GM12875 (cell line): ENCODE measurements around the gene MSI2.

Experiments used
- H3K4me3 ChIP-seq: one replicate; pipeline ENCODE4 v1.5.1; 2011; ENCODE audit warnings: low read depth, low read length, control low read depth
- TF ChIP-seq, protein P1 (sequence below): IDR thresholded peaks from 2 replicates; pipeline ENCODE4 v1.5.1; 2011; ENCODE audit warnings: low read depth, mild to moderate bottlenecking, control low read depth, inconsistent platforms, low read length, moderate library complexity, borderline replicate concordance; ENCODE audit not compliant: insufficient read depth

The MSI2 gene

DNA sequence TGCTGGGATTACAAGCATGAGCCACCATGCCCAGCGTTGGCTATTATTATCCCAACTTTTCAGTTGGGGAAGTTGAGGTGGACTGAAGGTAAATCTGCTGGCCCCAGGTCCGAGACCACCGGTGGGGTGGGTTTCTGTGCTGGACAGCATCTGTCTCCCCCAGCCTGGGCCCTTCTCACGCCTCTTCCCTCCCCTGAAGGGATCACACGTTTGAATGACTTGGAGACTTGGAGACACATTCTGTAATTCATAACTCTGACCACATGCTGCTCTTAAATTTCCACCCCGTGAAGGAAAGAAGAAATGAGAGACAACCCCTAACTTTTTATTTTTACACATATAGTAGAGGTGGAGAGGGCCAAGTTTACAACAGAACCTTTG, 109.8 kb downstream of the MSI2 start:
- no peak overlapping the region for H3K4me3 ChIP-seq
- TF ChIP-seq, protein P1, sequence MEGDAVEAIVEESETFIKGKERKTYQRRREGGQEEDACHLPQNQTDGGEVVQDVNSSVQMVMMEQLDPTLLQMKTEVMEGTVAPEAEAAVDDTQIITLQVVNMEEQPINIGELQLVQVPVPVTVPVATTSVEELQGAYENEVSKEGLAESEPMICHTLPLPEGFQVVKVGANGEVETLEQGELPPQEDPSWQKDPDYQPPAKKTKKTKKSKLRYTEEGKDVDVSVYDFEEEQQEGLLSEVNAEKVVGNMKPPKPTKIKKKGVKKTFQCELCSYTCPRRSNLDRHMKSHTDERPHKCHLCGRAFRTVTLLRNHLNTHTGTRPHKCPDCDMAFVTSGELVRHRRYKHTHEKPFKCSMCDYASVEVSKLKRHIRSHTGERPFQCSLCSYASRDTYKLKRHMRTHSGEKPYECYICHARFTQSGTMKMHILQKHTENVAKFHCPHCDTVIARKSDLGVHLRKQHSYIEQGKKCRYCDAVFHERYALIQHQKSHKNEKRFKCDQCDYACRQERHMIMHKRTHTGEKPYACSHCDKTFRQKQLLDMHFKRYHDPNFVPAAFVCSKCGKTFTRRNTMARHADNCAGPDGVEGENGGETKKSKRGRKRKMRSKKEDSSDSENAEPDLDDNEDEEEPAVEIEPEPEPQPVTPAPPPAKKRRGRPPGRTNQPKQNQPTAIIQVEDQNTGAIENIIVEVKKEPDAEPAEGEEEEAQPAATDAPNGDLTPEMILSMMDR = no peak

DNA sequence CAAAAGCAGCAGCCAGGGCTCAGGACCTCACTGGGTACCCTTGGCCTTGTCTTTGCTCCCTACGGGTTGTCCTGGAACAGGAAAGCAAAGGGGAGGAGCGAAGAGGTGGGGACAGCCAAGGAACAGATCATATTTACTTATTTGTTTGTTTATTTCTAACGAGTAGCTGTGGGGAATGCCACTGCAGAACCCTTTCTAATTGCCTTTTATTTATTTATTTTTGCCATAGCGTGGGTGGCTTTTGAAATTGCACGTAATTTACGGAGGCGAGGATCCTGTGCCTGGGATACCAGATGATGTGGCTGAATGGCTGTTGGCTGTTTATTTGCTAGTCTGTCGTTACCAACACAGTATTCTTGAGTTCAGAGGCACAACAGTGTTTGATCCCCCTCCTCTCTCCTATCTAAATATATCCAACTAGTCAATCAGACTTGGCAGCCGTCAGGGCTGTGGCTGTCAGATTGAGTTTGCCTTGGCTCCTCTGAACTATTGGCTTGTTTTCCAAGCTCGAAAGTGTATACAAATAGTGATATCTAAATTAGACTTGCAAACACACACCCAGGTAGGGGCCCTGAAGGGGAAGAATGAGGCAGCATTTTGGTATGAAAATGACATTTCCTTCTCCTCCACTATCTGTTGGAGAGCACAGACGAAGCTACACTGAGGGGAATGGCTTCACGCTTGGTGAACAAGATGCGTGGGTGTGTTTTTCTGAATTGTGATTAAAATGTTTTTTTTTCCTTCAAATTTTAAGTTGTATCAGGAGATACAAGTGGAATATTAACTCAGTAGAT, 110.4 kb downstream of the MSI2 start:
- TF ChIP-seq, protein P1 = no peak
- H3K4me3 ChIP-seq = no peak overlapping the region

DNA sequence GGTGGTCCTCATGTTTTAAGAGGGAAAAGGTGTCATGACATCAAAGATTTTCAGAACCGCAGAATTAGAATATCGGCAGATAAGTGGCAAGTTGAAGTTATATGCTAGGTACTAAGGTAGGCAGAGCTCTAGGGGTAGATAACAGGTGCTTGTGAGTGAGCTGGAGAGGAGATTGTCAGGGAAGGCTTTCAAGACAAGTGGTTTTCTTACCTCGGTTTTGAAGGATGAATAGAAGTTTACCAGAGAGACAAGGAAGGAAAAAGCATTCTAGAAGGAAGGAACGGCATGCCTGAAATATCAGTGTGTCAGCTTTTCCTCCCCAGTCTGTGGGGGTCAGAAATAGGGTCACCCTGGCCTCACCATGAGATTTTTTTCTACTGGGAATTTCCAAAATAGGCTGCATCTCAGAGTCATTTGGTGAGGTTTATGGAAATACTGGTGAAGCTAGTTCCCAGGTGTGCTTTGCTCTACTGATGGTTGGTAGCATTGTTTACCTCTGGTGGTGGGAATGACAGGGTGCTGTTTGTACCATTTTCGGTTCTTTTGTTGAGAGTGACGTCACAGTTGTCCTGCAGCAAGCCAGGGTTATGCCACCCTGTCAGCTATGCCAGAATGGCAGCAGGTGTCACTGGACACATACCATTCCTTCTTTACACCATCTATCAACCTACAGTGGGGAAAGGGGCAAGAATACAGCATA, 112.5 kb downstream of the MSI2 start:
- no peak overlapping the region for H3K4me3 ChIP-seq
- TF ChIP-seq, protein P1 = no peak

DNA sequence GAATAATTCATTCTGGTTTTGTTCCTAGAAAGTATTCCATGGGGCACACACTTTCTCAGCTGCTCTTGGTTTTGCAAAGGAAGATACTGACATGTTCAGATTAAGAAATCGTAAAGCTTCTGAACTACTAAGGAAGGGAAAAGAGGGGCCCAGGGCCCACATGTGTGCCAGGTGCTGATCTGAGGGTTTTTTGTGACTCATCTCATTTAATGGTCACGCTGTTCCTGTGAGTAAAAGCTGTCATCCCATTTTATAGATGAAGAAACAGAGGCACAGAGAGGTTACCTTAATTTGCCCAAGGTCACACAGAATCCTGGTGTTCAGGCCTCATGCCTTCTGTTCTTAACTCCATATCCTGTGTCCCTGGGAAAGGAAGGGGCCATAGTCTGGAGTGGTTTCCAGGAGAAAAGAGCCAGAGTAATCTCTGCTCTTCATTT, 113.2 kb downstream of the MSI2 start:
- TF ChIP-seq, protein P1 = no peak
- H3K4me3 ChIP-seq = no peak overlapping the region

DNA sequence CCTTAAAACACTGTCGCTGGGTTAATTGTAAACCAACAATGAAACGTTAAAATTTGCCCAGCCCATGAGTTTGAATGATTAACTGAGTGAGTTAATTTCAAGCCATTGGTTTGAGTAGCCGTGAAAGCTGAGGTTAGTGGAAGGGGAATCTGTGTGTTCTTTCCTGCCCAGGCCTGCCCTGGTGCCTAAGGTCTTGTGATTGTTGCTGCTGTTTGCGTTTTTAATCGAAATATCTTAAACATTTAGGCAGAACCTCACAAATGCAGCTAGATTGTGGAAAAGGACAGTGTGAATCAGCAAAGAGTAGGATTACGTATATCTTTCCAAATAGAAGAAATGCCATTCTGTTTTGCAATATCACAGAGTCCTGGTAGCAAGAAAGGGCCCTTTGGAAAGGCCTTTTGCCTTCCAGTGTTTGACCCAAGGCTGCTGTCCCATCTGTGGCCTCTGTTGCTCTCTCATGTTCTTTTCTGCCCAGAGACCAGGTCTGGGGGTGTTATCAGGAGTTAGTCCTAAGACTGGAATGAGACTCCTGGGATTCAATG, 113.8 kb downstream of the MSI2 start:
- H3K4me3 ChIP-seq = no peak overlapping the region
- TF ChIP-seq, protein P1 = no peak

DNA sequence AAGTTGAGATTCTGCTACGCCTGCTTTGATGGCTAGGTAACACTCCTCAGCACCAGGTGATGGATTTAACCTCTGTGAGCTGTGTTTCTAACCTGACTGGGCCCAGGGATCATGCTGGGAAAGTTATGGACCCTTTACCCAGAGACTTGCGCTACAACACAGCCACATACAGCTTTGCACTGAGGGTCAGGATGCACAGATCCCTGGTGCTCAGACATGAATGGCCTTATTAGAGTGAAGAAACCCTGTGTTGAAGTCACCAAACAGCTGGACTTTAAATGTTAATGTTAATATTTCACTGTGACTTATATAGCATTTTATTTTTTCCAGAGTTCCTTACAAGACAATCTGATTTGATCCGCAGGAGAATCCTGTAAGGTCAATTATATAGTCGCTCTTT, 114.3 kb downstream of the MSI2 start:
- TF ChIP-seq, protein P1 = no peak

More for the DNA sequence above, 114.3 kb downstream of the MSI2 start:
- no peak overlapping the region for H3K4me3 ChIP-seq
